ENCODE results near the gene ITGA1.
"Not testable (repeated sequence)": the region's sequence is repeated elsewhere in the genome, so short reads cannot be mapped to it uniquely, and the experiment has no call there.

ITGA1 gene

GRCh38 chr5:52829664-52830063 is 41.9 kb downstream of the ITGA1 start:
- no peak for DNase-seq (ENCODE audit: low read depth in 2 of 2)

GRCh38 chr5:52830650-52831049 is 42.9 kb downstream of the ITGA1 start:
- no peak for DNase-seq (ENCODE audit: low read depth in 2 of 2)

DNA sequence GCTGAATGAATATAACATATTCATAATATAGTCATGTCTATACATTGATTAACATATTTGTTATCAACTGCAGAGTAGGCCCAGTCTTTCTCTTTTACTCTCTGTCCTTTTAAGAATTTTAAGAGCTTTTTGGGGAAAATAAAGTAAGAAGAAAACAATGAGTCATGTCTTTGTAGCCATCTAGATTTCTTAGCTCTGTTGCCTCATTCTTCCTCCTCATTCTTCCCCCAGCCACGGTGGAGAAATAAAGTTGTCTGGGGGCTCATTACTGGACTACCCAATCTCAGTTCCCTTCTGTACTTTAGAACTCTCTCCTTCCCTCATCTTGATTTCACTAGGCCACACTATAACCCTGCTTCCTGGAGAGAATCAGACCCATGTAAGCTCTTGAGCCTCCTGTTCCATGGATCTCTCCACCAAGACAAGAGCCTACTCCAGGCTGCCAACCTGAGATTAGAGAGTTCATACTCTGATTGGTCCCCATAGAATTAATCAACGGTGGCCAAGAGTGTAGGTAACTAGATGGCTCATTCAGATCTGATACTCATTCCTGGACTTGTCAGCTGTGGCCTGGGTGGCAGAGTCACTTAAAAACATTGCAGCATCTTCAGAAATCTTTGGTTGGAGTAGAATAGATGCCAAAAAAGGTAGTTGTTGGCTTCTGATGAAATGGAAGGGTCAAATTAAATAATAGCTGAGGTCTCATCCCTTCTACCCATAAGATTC is 44.2 kb downstream of the ITGA1 start:
- no peak for DNase-seq (ENCODE audit: low read depth in 2 of 2)

GRCh38 chr5:52834320-52834719 is 46.6 kb downstream of the ITGA1 start:
- DNase-seq (ENCODE audit: low read depth in 2 of 2), result no peak

GRCh38 chr5:52837068-52837467 is 49.4 kb downstream of the ITGA1 start:
- DNase-seq (ENCODE audit: low read depth in 2 of 2), result no peak

GRCh38 chr5:52837591-52838001 is 49.9 kb downstream of the ITGA1 start:
- DNase-seq (ENCODE audit: low read depth in 2 of 2), result no peak

DNA sequence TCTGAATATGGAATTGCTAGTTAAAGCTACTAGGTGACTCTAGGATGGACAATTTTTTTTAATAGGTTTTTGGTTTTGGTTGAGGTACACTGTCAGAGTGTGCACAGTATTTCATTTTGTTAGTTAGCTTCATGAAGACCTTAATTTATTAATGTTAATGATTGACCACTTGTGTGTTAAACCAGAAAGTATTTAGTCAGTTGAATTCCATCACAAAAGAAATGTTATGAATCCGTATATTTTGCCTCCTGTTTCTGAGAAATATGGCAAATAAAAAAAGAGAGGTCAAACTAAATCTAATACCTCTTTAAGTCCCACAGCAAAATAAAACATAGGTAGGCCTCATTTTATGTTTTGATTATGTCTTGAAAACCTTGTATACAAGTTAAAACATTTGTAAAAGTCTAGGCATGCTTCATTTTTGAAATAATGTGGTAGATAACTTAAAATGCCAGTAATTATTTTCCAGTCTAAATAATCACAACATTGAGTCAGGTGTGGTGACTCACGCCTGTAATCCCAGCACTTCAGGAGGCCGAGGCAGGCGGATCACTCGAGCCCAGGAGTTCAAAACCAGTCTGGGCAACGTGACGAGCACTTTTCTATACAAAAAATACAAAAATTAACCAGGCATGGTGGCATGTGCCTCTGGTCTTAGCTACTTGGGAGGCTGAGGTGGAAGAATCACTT is 50.8 kb downstream of the ITGA1 start:
- no peak for DNase-seq (ENCODE audit: low read depth in 2 of 2)

DNA sequence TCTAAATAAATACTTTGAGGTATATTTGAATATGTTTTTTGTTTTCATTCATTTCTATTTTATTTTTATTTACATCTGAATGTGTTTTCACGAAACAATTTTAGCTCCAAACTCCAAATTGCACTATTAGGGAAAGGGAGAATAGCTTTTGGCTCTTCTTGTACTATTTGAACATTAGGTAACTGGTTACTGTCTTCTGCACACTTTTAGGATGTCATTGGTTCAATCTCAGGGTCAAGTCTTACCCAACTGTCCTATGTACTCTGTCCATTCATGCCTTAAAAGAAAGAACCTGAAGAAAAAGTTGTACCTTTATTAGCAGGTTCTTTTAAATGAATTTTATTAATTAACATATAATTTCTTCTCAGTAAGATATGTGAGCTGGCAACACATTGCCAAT is 51.6 kb downstream of the ITGA1 start:
- no peak for DNase-seq (ENCODE audit: low read depth in 2 of 2)

DNA sequence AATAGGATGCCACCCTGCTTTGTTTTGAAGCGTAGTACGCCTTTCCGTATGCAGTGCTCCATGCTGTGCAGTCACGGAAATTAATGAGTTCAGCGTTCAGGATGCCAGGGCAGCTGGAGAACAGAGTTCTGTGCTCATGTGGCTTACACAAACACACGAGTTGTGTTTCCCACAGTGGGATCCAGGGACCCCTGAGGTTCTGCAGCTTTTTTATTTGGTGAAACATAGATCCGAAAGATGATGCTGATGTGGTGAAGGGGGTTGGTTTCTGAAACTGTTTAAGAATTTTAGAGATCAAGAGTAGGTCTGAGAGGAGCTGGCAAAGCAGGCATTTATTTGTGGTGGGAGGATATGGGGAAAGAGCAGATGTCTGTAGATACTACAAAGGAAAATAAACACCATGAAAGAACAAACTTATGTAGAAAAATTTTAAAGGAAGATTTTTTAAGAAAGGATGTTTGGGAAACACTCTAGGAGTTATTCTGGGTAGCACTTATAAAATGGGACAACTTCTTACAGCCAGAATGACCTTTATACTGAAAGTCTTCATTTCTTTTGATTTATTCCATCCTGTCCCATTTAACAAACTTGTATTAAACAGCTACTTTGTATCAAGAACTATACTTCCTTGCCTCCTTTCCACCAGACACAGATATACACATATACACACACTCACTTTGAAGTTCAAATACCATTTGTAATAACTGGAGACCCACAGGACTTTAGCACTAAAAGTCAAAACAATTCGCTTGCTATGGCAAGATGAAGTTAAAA is 52.7 kb downstream of the ITGA1 start:
- DNase-seq (ENCODE audit: low read depth in 2 of 2), result no peak

GRCh38 chr5:52841114-52841513 is 53.4 kb downstream of the ITGA1 start:
- DNase-seq (ENCODE audit: low read depth in 2 of 2), result no peak

DNA sequence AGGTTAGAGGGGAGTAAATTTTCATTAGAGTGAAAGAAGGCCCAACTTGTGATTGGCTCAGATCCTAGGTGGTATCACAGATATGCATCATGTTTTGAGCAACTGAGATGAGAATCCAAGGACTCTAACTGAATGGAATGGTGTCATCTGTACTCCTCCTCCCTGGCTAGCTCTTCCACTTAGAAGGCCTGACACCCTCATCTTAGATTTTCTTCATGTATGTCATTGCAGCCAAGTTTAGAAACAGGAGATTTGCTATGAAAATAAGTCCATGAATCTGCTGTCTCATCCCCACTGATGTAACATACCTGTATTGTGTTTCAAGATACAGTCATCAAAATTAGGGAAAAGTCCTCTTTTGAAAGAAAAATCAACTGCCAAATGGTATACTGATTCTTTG is 54.4 kb downstream of the ITGA1 start:
- no peak for DNase-seq (ENCODE audit: low read depth in 2 of 2)

GRCh38 chr5:52844885-52845284 is 57.2 kb downstream of the ITGA1 start:
- no peak for DNase-seq (ENCODE audit: low read depth in 2 of 2)

DNA sequence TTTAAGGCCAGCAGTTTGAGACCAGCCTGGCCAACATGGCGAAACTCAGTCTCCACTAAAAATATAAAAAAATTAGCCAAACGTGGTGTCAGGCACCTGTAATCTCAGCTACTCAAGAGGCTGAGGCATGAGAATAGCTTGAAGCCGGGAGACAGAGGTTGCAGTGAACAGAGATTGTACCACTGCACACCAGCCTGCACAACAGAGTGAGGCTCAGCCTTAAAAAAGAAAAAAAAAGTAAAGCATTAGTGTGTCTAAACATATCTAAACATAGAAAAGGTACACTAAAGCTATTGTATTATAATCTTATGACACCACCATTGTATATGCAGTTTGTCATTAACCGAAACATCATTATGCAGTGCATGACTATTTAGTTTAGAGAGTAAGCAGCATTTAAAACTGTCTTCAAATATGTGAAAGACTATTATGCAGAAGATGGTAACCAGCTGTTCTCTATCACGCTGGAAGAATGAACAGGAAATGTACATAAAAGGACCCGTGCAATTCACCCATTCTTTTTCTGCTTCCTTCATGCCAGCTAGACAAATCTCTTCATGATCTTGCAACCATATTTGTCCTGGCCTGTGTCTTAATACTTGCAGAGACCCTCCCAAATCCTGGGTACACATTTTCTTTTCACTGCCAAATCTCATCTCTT is 58.6 kb downstream of the ITGA1 start:
- DNase-seq (ENCODE audit: low read depth in 2 of 2), result no peak

DNA sequence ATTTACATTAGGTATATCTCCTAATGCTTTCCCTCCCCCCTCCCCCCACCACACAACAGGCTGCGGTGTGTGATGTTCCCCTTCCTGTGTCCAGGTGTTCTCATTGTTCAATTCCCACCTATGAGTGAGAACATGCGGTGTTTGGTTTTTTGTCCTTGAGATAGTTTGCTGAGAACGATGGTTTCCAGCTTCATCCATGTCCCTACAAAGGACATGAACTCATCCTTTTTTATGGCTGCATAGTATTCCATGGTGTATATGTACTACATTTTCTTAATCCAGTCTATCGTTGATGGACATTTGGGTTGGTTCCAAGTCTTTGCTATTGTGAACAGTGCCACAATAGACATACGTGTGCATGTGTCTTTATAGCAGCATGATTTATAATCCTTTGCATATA is 61.0 kb downstream of the ITGA1 start:
- DNase-seq (ENCODE audit: low read depth in 2 of 2), result not testable (repeated sequence)

DNA sequence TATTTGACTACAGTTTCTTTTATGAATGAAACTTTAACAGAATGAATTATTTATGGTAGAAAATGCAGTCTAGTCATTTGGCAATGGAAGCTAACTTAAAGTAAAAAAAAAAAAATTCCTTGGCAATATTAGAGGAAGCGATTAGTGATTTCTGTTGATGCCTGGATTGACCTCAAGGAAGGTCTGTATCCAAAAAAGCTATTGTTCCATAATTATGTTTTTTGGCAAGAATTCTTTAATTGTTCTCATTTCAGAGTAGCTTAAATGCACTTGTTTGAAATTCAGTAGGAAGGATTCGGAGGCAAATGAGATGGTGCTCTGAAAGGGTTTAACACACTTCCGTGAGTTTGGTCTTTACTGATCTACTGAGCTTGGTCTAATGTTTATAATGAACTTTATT is 61.8 kb downstream of the ITGA1 start:
- DNase-seq (ENCODE audit: low read depth in 2 of 2), result no peak

- no peak for DNase-seq (ENCODE audit: low read depth in 2 of 2)
These were observed 65.9 kb downstream of the ITGA1 start for GRCh38 chr5:52853650-52854049.

DNA sequence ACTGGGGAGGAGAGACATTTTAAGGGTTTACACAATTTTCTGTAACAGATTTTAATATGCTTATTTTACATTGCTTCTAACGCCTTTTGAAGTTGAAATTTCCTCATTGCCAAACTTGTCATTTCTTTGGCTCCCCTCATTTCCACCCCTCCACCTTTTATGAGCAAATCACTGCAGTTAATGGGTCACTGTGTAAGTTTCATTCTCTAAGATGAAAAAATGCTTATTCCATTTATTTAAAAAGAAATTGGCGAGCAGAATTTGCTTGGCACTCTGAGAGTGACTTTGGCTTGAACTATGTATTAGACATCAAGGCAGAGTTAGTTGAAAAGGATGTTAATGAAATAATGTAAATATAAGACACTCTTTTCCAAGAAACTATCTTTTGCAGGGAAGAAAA is 66.6 kb downstream of the ITGA1 start:
- no peak for DNase-seq (ENCODE audit: low read depth in 2 of 2)

DNA sequence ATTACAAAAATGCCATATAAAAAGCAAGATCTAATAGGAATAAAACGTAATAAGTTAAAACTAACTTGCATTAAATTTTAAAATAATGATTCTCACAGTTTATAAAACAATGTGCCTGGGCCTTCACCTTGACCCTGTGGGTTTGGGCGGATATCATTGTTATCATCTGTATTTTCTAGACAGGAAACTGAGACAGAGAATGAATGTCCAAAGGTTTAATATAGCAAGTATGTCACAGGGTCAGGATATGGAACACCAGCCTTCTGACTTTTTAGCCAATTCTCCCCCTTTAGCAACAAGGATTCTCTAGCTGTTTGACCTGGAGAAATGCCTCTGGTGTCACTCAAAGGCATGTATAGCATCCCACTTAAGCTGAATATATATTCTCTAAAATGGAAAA is 67.2 kb downstream of the ITGA1 start:
- no peak for DNase-seq (ENCODE audit: low read depth in 2 of 2)

DNA sequence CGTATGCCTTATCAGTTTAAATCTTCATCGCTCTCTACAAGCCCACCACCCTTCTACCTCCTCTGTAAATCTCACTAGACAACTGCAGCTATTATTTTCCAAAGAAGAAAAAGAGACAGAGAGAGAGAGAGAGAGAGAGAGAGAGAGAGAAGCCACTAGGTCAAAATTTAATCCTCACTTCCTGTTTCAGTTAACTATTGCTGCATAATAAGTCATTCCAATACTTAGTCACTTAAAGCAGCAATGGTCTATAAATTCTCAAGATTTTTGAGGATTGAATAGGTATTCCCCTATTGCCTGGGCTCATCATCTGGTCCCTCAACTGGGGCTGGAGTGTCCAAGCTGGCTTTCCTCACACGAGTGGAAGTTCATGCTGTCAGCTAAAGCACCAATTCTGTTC is 68.8 kb downstream of the ITGA1 start:
- DNase-seq (ENCODE audit: low read depth in 2 of 2), result no peak

DNA sequence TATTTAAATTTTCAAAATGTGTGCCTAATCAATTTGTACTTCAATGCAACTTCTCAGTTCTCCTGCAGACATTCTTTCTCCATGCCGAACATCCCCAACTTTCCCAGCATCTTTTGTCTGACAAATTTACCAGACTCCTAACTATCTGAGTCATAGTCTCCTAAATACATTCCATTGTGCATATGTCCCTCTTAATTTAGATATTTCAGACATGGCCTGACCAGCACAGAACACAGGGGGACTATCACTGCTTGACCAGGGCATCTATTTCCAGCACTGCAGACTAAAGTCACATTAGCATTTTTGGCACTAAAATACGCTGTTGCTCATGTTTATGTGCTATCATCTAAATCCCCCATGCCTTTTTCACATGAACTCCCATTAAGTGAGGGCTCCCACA is 71.9 kb downstream of the ITGA1 start:
- no peak for DNase-seq (ENCODE audit: low read depth in 2 of 2)

DNA sequence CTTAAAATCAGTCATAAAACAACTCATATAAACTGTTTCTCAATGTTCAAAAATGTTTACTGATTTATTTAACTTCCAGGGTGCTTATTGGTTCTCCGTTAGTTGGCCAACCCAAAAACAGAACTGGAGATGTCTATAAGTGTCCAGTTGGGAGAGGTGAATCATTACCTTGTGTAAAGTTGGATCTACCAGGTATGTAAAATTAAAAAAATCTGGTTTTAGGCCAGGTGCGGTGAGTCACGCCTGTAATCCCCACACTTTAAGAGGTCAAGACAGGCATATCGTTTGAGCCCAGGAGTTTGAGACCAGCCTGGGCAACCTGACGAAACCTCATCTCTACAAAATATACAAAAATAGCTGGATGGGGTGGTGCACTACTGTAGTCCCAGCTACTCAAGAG is 73.7 kb downstream of the ITGA1 start:
- no peak for DNase-seq (ENCODE audit: low read depth in 2 of 2)

GRCh38 chr5:52863715-52864290 is 76.1 kb downstream of the ITGA1 start:
- DNase-seq (ENCODE audit: low read depth in 2 of 2), result no peak
